Upper lobe of left lung (tissue), 4 donors: ENCODE data around the gene PCARE.

Experiments used
- CTCF ChIP-seq, 6 experiments: fragments of 450-650 bp in 4 of 6; fragments of 200-600 bp in 2 of 6; sonication (generic) in 2 of 6; IDR thresholded peaks; one replicate each; pipeline ENCODE4 v1.5.1; 2016 to 2019; ENCODE audit warnings: antibody characterized with exemption in 6 of 6
- EP300 ChIP-seq, 4 donors: sonication (generic); formaldehyde crosslinking; IDR thresholded peaks; one replicate each; pipeline ENCODE4 v1.5.1; 2017; ENCODE audit warnings: antibody characterized with exemption in 4 of 4, control low read depth in 2 of 4
- POLR2A ChIP-seq, 4 donors: fragments of 450-650 bp; IDR thresholded peaks; one replicate each; pipeline ENCODE4 v1.5.1; 2016 to 2017; ENCODE audit warnings: antibody characterized with exemption in 4 of 4, mild to moderate bottlenecking in 2 of 4
- POLR2AphosphoS5 ChIP-seq, 2 donors: sonication (generic); formaldehyde crosslinking; IDR thresholded peaks; one replicate each; pipeline ENCODE4 v1.5.1; 2017; ENCODE audit warnings: antibody characterized with exemption in 2 of 2

GRCh38 chr2:29063056-29063455, 11.3 kb downstream of the PCARE start:
- TF ChIP-seq CTCF (IDR thresholded peaks at IDR 0.05) = no peak
- no peak for TF ChIP-seq EP300 (IDR thresholded peaks at IDR 0.05)
- no peak for TF ChIP-seq POLR2AphosphoS5 (IDR thresholded peaks at IDR 0.05)
- TF ChIP-seq POLR2A (IDR thresholded peaks at IDR 0.05) = no peak
